ENCODE results near the gene MXRA7. TPM values are rescaled to one million over a fixed set of nuclear protein-coding genes. Genes with fewer than 3 reads are reported as not detected.

The MXRA7 gene
- polyA plus RNA-seq, 1 experiment: 300 TPM

- DNase-seq (ENCODE audit: low read depth): no peak
- H3K36me3 ChIP-seq (ENCODE audit: control insufficient read depth, insufficient read depth, low read length): peaks cover 33% of the 10 kb centered on the region
- ChIA-PET CTCF (interaction anchor here (0.8 to 2.7 kb wide), 3 partner anchors 25 to 124 kb away, joined by 3 to 21 read pairs (median 3); no protein-coding TSS in a partner anchor), POLR2A (no interaction called here)
- H3K4me3 ChIP-seq (ENCODE audit: low read depth, low read length): no peak overlapping the region
- TF ChIP-seq CTCF (IDR thresholded peaks at IDR 0.05; ENCODE audit: insufficient read depth, low read depth, low read length): no peak
- H3K27me3 ChIP-seq (ENCODE audit: control insufficient read depth, insufficient read depth, low read length): no peaks in the 10 kb centered on the region
Measured at GRCh38 chr17:76683011-76683755, 27.6 kb downstream of the MXRA7 start.

DNA sequence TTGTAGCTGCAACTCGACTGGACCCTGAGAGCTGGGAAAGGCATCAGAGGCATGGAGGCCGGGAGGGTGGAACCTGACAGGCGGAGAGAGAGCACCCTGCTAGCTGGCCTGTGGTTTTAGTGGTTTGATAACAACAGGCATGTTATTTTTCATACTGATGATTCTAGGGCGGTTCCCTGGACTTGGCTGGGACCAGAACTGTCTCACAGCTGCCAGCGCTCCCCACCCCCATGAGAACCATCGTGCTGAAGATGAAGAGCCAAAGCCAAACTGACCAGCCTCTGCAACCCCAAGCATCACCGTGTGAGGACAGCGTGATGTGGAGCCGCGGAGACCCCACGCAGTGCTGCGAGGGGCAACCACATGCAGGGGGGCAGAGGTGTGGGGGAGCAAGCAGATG is 28.5 kb downstream of the MXRA7 start:
- no peak for TF ChIP-seq CTCF (IDR thresholded peaks at IDR 0.05; ENCODE audit: insufficient read depth, low read depth, low read length)
- Histone ChIP-seq H3K36me3 (ENCODE audit: control insufficient read depth, insufficient read depth, low read length) (peaks cover 34% of the 10 kb centered on the region), H3K27me3 (ENCODE audit: control insufficient read depth, insufficient read depth, low read length) (no peaks in the 10 kb centered on the region), H3K4me3 (ENCODE audit: low read depth, low read length) (no peak overlapping the region)
- ChIA-PET POLR2A (interaction anchor here (0.6 kb wide), 1 partner anchor 101 kb away, joined by 9 read pairs; no protein-coding TSS in a partner anchor), CTCF (interaction anchor here (0.9 to 2.7 kb wide), 23 partner anchors 9 to 169 kb away, joined by 3 to 21 read pairs (median 7); partner anchors contain the start of genes JMJD6 and METTL23)
- no peak for DNase-seq (ENCODE audit: low read depth)

GRCh38 chr17:76681222-76682137 is 29.3 kb downstream of the MXRA7 start:
- CTCF ChIA-PET: interaction anchor here (0.6 to 2.7 kb wide), 39 partner anchors 8 to 770 kb away, joined by 3 to 21 read pairs (median 5); partner anchors contain the start of genes JMJD6 and METTL23

DNA sequence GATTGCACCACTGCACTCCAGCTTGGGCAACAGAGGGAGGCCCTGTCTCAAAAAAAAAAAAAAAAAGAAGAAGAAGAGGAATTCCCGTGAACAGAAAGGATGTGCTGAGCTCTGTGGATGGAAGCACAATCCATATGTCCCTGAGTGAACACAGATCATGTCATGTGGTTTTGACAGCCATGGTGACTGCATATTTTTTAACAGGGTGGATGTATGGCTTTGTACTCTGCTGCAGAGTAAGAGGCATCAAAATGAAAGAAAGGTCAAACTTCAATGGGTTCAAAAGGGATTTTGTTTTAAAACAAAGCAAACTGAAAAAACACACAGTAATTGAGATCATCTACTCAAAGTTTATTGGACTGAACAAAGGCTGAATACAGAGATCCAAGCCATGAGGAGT is 31.5 kb downstream of the MXRA7 start:
- CTCF ChIA-PET: interaction anchor here (1.5 kb wide), 1 partner anchor 157 kb away, joined by 4 read pairs; no protein-coding TSS in a partner anchor
- POLR2A ChIA-PET: interaction anchor here (0.6 kb wide), 1 partner anchor 117 kb away, joined by 6 read pairs; no protein-coding TSS in a partner anchor
- H3K27me3 ChIP-seq (ENCODE audit: control insufficient read depth, insufficient read depth, low read length): no peaks in the 10 kb centered on the region
- TF ChIP-seq CTCF (IDR thresholded peaks at IDR 0.05; ENCODE audit: insufficient read depth, low read depth, low read length): no peak
- peaks cover 31% of the 10 kb centered on the region for H3K36me3 ChIP-seq (ENCODE audit: control insufficient read depth, insufficient read depth, low read length)
- H3K4me3 ChIP-seq (ENCODE audit: low read depth, low read length): no peak overlapping the region
- DNase-seq (ENCODE audit: low read depth): no peak

More at GRCh38 chr17:76681222-76682137, 29.3 kb downstream of the MXRA7 start:
- Histone ChIP-seq H3K27me3 (ENCODE audit: control insufficient read depth, insufficient read depth, low read length) (no peaks in the 10 kb centered on the region), H3K36me3 (ENCODE audit: control insufficient read depth, insufficient read depth, low read length) (peaks cover 34% of the 10 kb centered on the region), H3K4me3 (ENCODE audit: low read depth, low read length) (no peak overlapping the region)
- TF ChIP-seq CTCF (IDR thresholded peaks at IDR 0.05; ENCODE audit: insufficient read depth, low read depth, low read length): peak; percentile 87
- POLR2A ChIA-PET: interaction anchor here (0.6 kb wide), 1 partner anchor 102 kb away, joined by 9 read pairs; no protein-coding TSS in a partner anchor
- DNase-seq (ENCODE audit: low read depth): no peak

All from BJ (cell line).